Activated CD4-positive, alpha-beta memory T cell treated with anti-CD3 and anti-CD28 coated beads for 36 hours (primary cell): ENCODE measurements around the gene METTL17. TPM values are rescaled to one million over a fixed set of nuclear protein-coding genes. Genes with fewer than 3 reads are reported as not detected.

Source experiments
- CTCF ChIA-PET: fragments of 350-600 bp; sonication (Branson Sonifier 250); formaldehyde crosslinking; loops from one replicate; lab custom pipeline; 2021; ENCODE audit warnings: antibody characterized with exemption, inconsistent platforms; lab: Charles Lee
- POLR2A ChIA-PET: fragments of 350-600 bp; sonication (Branson Sonifier 250); formaldehyde crosslinking; loops from one replicate; lab custom pipeline; 2021; ENCODE audit warnings: antibody characterized with exemption; lab: Charles Lee
- DNase-seq: peaks from one replicate; pipeline ENCODE4 v3.0.0-alpha.2; 2020
- H3K27ac Mint-ChIP-seq: one replicate; pipeline ENCODE4 v1.8.0; 2021; ENCODE audit warnings: mixed read lengths
- H3K27me3 Mint-ChIP-seq: one replicate; pipeline ENCODE4 v1.8.0; 2021; ENCODE audit warnings: mixed read lengths
- H3K36me3 Mint-ChIP-seq: one replicate; pipeline ENCODE4 v1.8.0; 2021; ENCODE audit warnings: mixed read lengths
- H3K4me1 Mint-ChIP-seq: one replicate; pipeline ENCODE4 v1.8.0; 2021; ENCODE audit warnings: low read depth, mixed read lengths
- H3K4me3 Mint-ChIP-seq: one replicate; pipeline ENCODE4 v1.8.0; 2021; ENCODE audit warnings: mild to moderate bottlenecking, mixed read lengths
- H3K9me3 Mint-ChIP-seq: one replicate; pipeline ENCODE4 v1.8.0; 2021; ENCODE audit warnings: mixed read lengths
- intact Hi-C: fragments of 100-400 bp; cut with micrococcal nuclease; formaldehyde crosslinking; loops from one replicate; pipeline ENCODE4 v1.15.1; 2023
- total RNA-seq, 2 experiments: library from RNA; stranded (reverse); gene quantifications; one replicate each; pipeline ENCODE4 v1.2.3, GENCODE V29; 2021

The METTL17 gene
- total RNA-seq, 2 experiments from 2014 or later = 74.9 to 78.9 TPM

DNA sequence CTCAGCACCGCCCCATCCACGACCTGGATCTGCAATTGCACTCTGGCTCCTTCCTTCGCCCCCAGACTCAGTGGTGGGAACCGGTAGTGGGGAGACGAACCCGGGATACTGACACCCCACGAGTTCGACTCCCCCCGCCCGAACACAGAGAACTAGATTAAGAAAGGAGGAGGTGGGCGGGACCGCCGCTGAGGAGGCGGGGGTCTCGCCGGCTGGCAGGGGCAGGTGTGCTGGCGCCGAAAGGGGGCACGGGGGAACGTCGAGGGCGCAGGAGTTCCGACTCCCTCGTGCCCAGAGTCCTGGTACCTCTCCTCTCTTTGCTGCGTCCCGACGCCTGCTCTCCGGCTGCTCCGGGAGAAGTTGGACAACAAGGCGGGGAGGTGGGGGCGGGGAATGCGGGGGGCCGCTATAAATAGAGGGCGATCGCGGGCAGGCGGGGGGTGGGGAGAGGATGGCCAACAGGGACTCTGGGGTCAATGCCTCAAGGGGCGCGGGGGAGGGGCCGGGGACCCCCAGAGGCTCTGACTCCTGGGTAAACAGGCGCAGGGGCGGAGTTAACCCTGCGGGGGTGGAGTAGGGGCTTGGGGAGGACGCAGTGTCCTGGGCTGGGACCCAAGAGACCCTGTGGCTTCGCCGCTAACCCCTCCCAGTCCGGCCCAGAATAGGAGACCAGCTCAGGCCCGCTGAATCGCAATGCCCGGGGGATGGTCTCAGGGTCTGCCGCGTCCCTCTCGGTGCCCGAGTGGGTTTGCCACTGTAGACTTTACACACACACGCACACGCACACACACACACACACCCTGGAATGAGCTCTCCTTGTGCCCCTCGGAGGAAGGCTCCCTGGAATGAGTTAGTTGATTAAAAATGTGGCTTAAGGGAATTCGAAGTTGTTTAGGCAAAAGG lies 35.8 kb downstream of the METTL17 start:
- Mint-ChIP-seq H3K4me3 (peak overlapping the region; percentile 64), H3K9me3 (no peaks in the 10 kb centered on the region), H3K27ac (no peak overlapping the region), H3K27me3 (no peaks in the 10 kb centered on the region), H3K4me1 (peaks cover 9% of the 10 kb centered on the region), H3K36me3 (no peaks in the 10 kb centered on the region)
- POLR2A ChIA-PET = interaction anchor here (1.7 kb wide), 1 partner anchor 79 kb away, joined by 5 read pairs; no protein-coding TSS in a partner anchor
- CTCF ChIA-PET = interaction anchor here (1.0 to 3.0 kb wide), 4 partner anchors 11 to 79 kb away, joined by 3 to 17 read pairs (median 13); no protein-coding TSS in a partner anchor
- DNase-seq = no peak
- intact Hi-C loops = no loop called here

DNA sequence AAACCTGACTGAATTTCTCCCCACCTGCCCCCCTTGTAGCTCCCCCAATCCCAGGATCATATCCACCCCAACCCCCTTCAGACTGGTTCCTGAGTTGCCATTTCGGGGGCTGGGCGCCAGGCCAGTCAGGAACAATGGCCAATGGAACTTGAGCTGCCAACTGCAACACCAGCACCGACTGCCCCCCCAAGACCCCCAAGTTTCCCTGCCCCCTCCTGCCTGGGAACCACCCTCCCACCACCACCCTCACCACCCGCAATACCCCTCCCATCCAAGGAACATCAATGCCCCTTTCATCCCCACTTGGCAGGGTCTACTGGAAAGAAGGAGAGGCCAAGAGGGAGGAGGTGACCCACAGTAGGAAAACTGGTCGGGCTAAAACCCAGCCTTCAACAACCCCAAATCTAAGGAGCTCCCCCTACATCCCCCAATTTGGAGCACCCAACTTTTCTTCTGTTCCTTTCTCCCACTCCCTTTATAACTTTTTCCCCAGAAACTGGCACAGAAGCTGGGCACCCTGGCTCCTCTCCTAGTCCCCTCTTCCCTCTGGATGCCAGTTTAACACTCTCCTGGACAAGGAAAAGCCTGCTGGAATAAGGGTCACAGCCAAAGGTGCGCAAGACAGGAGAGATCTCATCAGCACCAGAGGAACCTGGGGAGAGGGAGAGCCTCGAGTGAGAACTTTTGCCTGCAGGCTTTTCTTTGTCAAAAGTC lies 36.7 kb downstream of the METTL17 start:
- ChIA-PET CTCF (interaction anchor here (1.7 kb wide), 1 partner anchor 12 kb away, joined by 14 read pairs; no protein-coding TSS in a partner anchor), POLR2A (no interaction called here)
- DNase-seq = no peak
- Mint-ChIP-seq H3K9me3 (no peaks in the 10 kb centered on the region), H3K27me3 (no peaks in the 10 kb centered on the region), H3K4me3 (no peak overlapping the region), H3K4me1 (peaks cover 9% of the 10 kb centered on the region), H3K36me3 (no peaks in the 10 kb centered on the region), H3K27ac (no peak overlapping the region)
- intact Hi-C loops = no loop called here

DNA sequence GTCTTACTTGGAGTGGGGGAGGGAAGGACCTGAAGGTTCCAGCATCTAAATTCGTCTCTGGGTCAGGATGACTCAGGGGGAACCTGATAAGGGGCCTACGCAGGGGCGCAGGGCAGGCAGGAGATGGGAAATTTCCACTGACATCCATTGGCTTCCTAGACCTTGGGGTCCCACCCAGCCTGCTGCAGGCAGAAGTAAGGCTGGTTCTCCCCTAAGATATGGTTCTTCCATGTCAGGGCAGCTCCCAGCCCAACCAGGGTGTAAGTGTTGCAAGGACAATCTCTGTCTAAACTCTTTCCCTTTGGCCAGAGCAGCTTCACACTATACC lies 37.2 kb downstream of the METTL17 start:
- POLR2A ChIA-PET = no interaction called here
- Mint-ChIP-seq H3K27me3 (no peaks in the 10 kb centered on the region), H3K4me3 (no peak overlapping the region), H3K36me3 (no peaks in the 10 kb centered on the region), H3K27ac (no peak overlapping the region), H3K4me1 (peaks cover 9% of the 10 kb centered on the region), H3K9me3 (no peaks in the 10 kb centered on the region)
- intact Hi-C loops = no loop called here
- no peak for DNase-seq
- CTCF ChIA-PET = interaction anchor here (1.7 kb wide), 1 partner anchor 12 kb away, joined by 14 read pairs; no protein-coding TSS in a partner anchor

DNA sequence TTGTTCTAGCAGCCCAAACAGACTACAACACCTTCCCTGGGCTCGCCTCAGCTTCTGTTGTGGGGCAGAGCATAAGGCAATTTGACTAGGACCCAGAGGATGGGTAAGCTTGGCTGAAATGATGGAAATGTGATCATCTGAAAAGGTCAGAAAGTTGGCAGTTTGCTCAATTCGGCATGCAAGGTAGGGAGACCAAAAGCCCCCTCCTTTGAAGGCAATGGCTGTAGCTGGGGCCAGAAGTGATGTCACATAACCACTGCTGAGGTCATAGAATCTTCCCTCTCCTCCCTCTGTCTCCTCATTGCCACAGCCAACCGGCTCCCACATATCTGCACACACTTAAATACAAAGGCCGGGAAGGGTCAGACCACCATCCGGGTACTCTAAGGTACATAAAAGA lies 40.1 kb downstream of the METTL17 start, which contains the start of gene TPPP2:
TSS of gene TPPP2 (plus strand) at position 301 of the 400 bp plus-strand sequence. CDS start 365 bp downstream, outside the sequence.
- ChIA-PET CTCF (interaction anchor here (0.8 to 3.5 kb wide), 2 partner anchors 9 to 15 kb away, joined by 4 to 21 read pairs; no protein-coding TSS in a partner anchor), POLR2A (no interaction called here)
- Mint-ChIP-seq H3K27me3 (no peaks in the 10 kb centered on the region), H3K4me1 (no peaks in the 10 kb centered on the region), H3K4me3 (no peak within 1 kb of the TSS), H3K27ac (no peak within 1 kb of the TSS), H3K9me3 (no peaks in the 10 kb centered on the region), H3K36me3 (no peaks in the 10 kb centered on the region)
- no peak for DNase-seq
- intact Hi-C loops = no loop called here

DNA sequence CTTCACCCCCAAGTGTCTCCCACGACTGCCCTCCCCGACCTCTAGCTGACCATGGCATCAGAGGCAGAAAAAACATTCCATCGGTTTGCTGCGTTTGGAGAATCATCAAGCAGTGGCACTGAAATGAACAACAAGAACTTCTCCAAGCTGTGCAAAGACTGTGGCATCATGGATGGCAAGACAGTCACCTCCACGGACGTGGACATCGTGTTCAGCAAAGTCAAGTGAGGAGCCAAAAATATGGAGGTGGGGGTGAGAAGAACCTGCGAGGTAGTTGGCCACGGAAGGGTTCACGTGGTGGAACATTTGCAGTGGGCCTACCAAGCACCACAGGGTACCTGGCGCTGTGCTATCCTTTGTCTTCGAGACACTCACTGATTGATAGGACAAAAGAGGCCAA lies 40.8 kb downstream of the METTL17 start:
- intact Hi-C loops = no loop called here
- POLR2A ChIA-PET = no interaction called here
- Mint-ChIP-seq H3K27me3 (no peaks in the 10 kb centered on the region), H3K27ac (no peak overlapping the region), H3K9me3 (no peaks in the 10 kb centered on the region), H3K36me3 (no peaks in the 10 kb centered on the region), H3K4me1 (no peaks in the 10 kb centered on the region), H3K4me3 (no peak overlapping the region)
- CTCF ChIA-PET = interaction anchor here (0.8 to 3.5 kb wide), 2 partner anchors 10 to 16 kb away, joined by 4 to 21 read pairs; no protein-coding TSS in a partner anchor
- no peak for DNase-seq

DNA sequence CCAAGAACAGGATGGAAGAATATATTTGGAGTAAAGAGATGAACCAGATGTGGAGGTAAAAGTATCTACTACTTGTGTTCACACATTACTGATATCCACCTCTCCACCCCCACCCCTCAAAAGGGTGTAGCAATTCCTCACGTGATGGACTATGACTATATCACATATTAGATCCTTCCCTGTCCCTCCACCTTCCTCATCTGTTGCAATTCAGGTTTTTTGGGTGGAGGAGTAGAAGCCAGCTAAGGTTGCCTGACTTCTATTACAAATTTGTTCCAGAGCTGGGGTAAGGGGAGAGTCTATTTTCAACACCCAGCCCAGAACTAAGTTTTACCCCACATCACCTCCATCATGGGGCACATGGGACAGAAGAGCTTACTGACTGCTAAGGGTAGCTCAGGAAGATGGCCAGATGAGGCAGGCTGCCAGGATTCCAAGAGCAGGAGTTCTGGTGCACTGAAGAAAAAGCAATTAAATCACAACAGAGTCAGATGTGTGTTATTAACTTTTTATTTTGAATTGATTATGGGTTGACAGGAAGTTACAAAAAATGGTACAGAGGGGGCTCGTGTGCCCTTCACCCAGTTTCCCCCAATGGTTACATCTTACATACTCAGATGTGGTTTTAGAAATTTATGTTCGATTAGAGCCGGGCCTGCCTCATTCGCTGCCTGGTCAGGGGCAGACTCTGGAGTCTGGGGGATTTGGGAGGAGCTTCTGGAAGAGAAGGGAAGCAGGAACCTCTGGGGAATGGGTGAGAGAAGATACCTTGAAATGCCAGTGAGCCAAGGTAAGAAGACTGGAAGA lies 42.7 kb downstream of the METTL17 start:
- no peaks in the 10 kb centered on the region for H3K4me1 Mint-ChIP-seq
- H3K36me3 Mint-ChIP-seq = no peaks in the 10 kb centered on the region
- no peak overlapping the region for H3K4me3 Mint-ChIP-seq
- CTCF ChIA-PET = interaction anchor here (1.0 to 7.1 kb wide), 3 partner anchors 12 to 24 kb away, joined by 3 to 55 read pairs (median 3); no protein-coding TSS in a partner anchor
- H3K9me3 Mint-ChIP-seq = no peaks in the 10 kb centered on the region
- no peaks in the 10 kb centered on the region for H3K27me3 Mint-ChIP-seq
- H3K27ac Mint-ChIP-seq = no peak overlapping the region
- POLR2A ChIA-PET = no interaction called here
- DNase-seq = no peak
- intact Hi-C loops = no loop called here

DNA sequence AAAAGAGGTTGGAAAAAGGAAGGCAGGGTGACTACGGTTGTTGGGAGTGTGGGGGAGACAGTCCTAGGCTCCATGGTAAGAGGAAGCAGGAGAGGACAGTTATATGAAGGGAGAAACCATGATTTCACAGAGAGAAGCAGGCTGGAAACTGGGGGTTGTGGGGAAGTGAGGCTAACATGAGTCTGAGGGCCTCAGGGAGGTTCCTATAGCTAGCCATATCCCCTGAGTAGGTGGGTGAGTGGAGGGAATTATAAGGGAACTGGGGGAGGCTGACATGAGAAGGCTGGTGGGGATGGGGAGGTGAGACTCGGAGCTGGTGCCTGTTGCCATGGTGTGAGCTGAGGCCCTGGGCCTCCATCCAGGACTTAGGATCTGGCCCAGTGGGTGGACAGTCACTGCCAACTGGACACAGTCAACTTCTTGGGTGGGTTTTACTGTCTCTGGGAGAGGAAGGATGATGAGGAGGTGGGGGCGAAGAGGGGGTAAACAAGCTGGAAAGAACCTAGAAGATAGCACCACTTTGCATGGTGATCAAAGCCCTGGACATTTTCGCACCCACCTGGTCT lies 43.4 kb downstream of the METTL17 start:
- ChIA-PET POLR2A (no interaction called here), CTCF (interaction anchor here (0.8 to 7.1 kb wide), 3 partner anchors 9 to 18 kb away, joined by 3 to 55 read pairs (median 3); partner anchors contain the start of gene RNASE7)
- Mint-ChIP-seq H3K27me3 (no peaks in the 10 kb centered on the region), H3K36me3 (no peaks in the 10 kb centered on the region), H3K4me3 (no peak overlapping the region), H3K27ac (no peak overlapping the region), H3K4me1 (no peaks in the 10 kb centered on the region), H3K9me3 (no peaks in the 10 kb centered on the region)
- no peak for DNase-seq
- intact Hi-C loops = no loop called here

DNA sequence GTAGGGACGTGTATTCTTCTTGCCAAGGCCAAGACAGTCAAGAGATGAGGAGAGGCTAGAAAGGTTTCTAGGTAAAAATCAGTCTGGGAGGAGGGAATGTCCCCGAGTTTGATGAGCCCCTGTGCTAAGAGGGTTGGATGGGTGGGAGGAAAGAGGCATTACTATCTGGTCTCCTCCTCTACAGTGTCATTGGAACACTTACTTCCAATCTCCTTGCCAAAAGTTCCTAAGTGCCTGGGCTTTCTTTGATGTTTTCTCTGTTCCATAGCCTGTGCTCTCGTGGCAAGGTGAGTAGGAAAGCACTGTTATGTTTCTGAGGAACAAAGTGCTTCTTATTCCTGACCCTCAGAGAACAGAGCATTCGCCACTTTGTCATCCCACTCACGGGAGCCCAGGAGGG lies 44.9 kb downstream of the METTL17 start, which contains the start of gene RNASE13:
TSS of gene RNASE13 (minus strand) at position 101 of the 400 bp plus-strand sequence. CDS start 519 bp downstream, outside the sequence.
- Mint-ChIP-seq H3K4me3 (no peak within 1 kb of the TSS), H3K27me3 (no peaks in the 10 kb centered on the region), H3K36me3 (no peaks in the 10 kb centered on the region), H3K9me3 (no peaks in the 10 kb centered on the region), H3K27ac (no peak within 1 kb of the TSS), H3K4me1 (no peaks in the 10 kb centered on the region)
- POLR2A ChIA-PET = no interaction called here
- CTCF ChIA-PET = interaction anchor here (1.4 to 7.1 kb wide), 2 partner anchors 20 to 58 kb away, joined by 8 to 55 read pairs; no protein-coding TSS in a partner anchor
- intact Hi-C loops = no loop called here
- DNase-seq = no peak

DNA sequence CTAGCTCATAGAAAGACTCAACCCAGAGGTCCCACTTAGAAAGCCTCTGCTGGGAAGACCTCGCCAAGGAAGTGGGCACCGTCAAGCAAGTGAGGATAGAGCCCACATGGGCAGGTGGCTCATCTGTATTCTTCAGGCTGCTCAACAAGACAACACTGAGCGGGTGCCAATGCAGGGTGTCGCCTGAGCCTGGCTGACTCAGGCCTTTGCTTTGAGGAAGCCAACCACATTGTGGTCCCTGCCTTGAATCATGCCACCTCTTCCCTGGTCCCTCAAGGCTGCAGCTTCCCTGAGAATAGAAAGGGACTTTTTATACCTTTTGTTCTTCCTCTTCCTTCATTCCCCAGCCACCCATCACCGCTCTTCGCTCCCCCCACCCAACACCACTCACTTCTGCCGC lies 47.0 kb downstream of the METTL17 start:
- Mint-ChIP-seq H3K36me3 (no peaks in the 10 kb centered on the region), H3K27me3 (no peaks in the 10 kb centered on the region), H3K4me3 (no peak overlapping the region), H3K9me3 (no peaks in the 10 kb centered on the region), H3K27ac (no peak overlapping the region), H3K4me1 (no peaks in the 10 kb centered on the region)
- ChIA-PET CTCF (interaction anchor here (0.9 to 7.1 kb wide), 4 partner anchors 22 to 184 kb away, joined by 3 to 55 read pairs (median 4); no protein-coding TSS in a partner anchor), POLR2A (no interaction called here)
- intact Hi-C loops = no loop called here
- DNase-seq = no peak

DNA sequence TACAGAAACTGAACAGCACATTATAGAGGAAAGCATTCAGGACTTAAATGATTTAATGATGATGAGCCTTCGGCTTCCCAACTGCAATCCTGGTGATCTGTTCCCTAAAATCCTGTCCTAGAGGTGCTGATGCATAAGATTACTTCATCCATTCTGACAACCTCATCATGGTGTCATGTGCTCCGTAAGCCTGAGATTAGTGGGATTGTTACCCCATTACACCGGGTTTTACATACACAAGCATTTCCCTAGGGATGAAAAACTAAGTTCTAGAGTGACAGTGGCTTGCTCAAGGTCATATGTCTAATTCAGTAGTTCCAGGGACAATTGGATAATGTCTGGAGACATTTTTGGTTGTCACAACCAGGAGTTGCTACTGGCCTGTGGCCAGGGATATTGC lies 47.4 kb downstream of the METTL17 start:
- no peak for DNase-seq
- intact Hi-C loops = no loop called here
- H3K27me3 Mint-ChIP-seq = no peaks in the 10 kb centered on the region
- H3K9me3 Mint-ChIP-seq = no peaks in the 10 kb centered on the region
- ChIA-PET CTCF (interaction anchor here (0.6 to 7.1 kb wide), 2 partner anchors 22 to 55 kb away, joined by 3 to 55 read pairs; no protein-coding TSS in a partner anchor), POLR2A (no interaction called here)
- no peak overlapping the region for H3K4me3 Mint-ChIP-seq
- no peak overlapping the region for H3K27ac Mint-ChIP-seq
- H3K4me1 Mint-ChIP-seq = no peaks in the 10 kb centered on the region
- no peaks in the 10 kb centered on the region for H3K36me3 Mint-ChIP-seq
